ENCODE measurements around the gene ZSWIM7. TPM values are rescaled to one million over a fixed set of nuclear protein-coding genes. Genes with fewer than 3 reads are reported as not detected.

ZSWIM7 gene
- total RNA-seq, 2 experiments from 2014 or later, result 11.3 to 13.0 TPM

GRCh38 chr17:15951368-15952047, 48.0 kb downstream of the ZSWIM7 start:
- H3K4me1 ChIP-seq (ENCODE audit: insufficient read depth, low read length), result no peaks in the 10 kb centered on the region
- CTCF ChIA-PET, result no interaction called here
- ATAC-seq (ENCODE audit: poor library complexity) (no peak), DNase-seq (no peak)
- no peak overlapping the region for H3K4me3 ChIP-seq (ENCODE audit: low read length)
- peaks cover 3 to 6% of the 10 kb centered on the region in 2 experiments for H3K27me3 ChIP-seq (ENCODE audit: control insufficient read depth in 1 of 2, insufficient read depth in 2 of 2, low read length in 2 of 2)
- Mint-ChIP-seq H3K9me3 (no peaks in the 10 kb centered on the region), H3K36me3 (ENCODE audit: low read depth) (no peaks in the 10 kb centered on the region), H3K27ac (no peak overlapping the region), H3K4me1 (ENCODE audit: low read depth) (no peaks in the 10 kb centered on the region), H3K27me3 (peaks cover 10% of the 10 kb centered on the region), H3K4me3 (no peak overlapping the region)
- H3K36me3 ChIP-seq (ENCODE audit: insufficient read depth, low read length), result no peaks in the 10 kb centered on the region
- intact Hi-C loops (cut with DNase I, micrococcal nuclease), result no loop called here
- POLR2A ChIA-PET, result no interaction called here
- H3K9me3 ChIP-seq (ENCODE audit: control insufficient read depth in 1 of 2, insufficient read depth in 1 of 2, low read length in 2 of 2), result no peaks in the 10 kb centered on the region
- no peak overlapping the region for H3K27ac ChIP-seq (ENCODE audit: low read depth in 1 of 2, low read length in 2 of 2)
- TF ChIP-seq CTCF (IDR thresholded peaks at IDR 0.05), result no peak

DNA sequence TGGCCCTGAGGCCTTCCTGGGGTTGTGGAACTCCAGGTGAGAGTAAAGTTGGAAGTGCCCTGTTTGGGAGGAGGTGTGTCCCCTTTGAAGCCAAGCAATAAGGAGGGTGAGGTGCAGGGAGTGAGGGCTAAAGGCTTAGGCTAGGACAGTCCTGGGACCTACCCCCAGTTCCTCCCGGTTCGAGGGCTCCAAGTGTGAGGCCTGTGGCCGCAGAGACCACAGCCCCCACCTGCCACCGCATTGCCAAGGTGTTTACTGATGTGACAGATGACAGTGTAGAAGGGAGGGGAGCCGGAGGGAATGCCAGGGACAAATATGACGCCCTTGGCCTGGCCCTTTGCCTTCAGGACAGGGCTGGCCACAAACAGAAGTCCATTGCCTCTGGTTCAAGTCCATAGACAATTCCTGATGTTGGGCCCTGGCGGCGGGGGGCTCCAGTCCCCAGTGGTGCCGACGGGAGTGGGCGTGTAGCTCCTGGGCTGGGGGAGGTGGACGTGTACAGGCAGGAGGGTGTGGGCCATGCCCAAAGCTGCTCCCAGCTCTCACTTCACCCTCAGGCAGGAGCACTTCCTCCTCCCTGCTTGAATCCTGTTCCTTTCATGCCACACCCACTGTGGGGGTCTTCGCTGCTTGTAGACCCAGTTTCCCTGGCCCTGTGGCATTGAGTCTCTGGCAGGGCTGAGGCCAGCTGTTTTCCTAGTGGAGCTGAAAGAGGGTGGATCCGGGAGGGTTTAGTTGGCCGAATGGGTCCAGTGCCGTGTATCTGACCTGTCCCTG, 51.3 kb downstream of the ZSWIM7 start:
- H3K4me3 Mint-ChIP-seq, result no peak overlapping the region
- H3K36me3 Mint-ChIP-seq (ENCODE audit: low read depth), result no peaks in the 10 kb centered on the region
- no peak overlapping the region for H3K4me3 ChIP-seq (ENCODE audit: low read length)
- TF ChIP-seq CTCF (IDR thresholded peaks at IDR 0.05), result no peak
- H3K9me3 Mint-ChIP-seq, result no peaks in the 10 kb centered on the region
- peaks cover 17% of the 10 kb centered on the region for H3K4me1 ChIP-seq (ENCODE audit: insufficient read depth, low read length)
- intact Hi-C loops (cut with DNase I, micrococcal nuclease), result no loop called here
- ATAC-seq (ENCODE audit: poor library complexity), result no peak
- peaks cover 24% of the 10 kb centered on the region in 2 experiments for H3K27me3 ChIP-seq (ENCODE audit: control insufficient read depth in 1 of 2, insufficient read depth in 2 of 2, low read length in 2 of 2)
- H3K9me3 ChIP-seq (ENCODE audit: control insufficient read depth in 1 of 2, insufficient read depth in 1 of 2, low read length in 2 of 2), result peaks cover 0 to 9% of the 10 kb centered on the region in 2 experiments
- H3K27me3 Mint-ChIP-seq, result peaks cover 27% of the 10 kb centered on the region
- H3K27ac Mint-ChIP-seq, result no peak overlapping the region
- H3K27ac ChIP-seq (ENCODE audit: low read depth in 1 of 2, low read length in 2 of 2), result no peak overlapping the region
- peaks cover 8% of the 10 kb centered on the region for H3K4me1 Mint-ChIP-seq (ENCODE audit: low read depth)
- H3K36me3 ChIP-seq (ENCODE audit: insufficient read depth, low read length), result no peaks in the 10 kb centered on the region
- POLR2A ChIA-PET, result no interaction called here
- CTCF ChIA-PET, result interaction anchor here (0.6 kb wide), 1 partner anchor 51 kb away, joined by 3 read pairs; no protein-coding TSS in a partner anchor
- DNase-seq, result no peak

DNA sequence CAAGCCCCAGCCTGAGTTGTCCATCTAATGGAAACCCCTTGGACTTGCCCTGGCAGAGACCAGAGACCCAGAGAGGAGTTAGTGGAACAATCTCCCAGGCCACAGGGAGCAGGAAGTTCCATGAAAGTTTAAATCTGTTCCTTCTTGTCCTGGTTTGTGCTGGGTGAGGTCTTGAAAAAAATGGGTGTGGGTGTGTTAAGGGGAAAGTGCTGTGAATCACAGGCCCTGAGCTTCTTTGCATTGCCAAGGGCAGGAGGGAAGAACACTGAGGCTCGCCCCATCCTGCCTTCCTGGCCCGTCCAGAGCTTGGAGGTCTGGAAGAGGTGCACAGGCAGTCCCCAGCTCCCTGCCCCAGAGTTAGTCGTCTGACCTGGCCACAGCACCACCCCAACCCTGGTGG, 52.2 kb downstream of the ZSWIM7 start:
- no peaks in the 10 kb centered on the region for H3K36me3 ChIP-seq (ENCODE audit: insufficient read depth, low read length)
- TF ChIP-seq CTCF (IDR thresholded peaks at IDR 0.05), result no peak
- Mint-ChIP-seq H3K4me3 (no peak overlapping the region), H3K27ac (no peak overlapping the region), H3K9me3 (no peaks in the 10 kb centered on the region), H3K4me1 (ENCODE audit: low read depth) (peaks cover 8% of the 10 kb centered on the region), H3K36me3 (ENCODE audit: low read depth) (no peaks in the 10 kb centered on the region), H3K27me3 (peaks cover 35% of the 10 kb centered on the region)
- peaks cover 17% of the 10 kb centered on the region for H3K4me1 ChIP-seq (ENCODE audit: insufficient read depth, low read length)
- H3K4me3 ChIP-seq (ENCODE audit: low read length), result no peak overlapping the region
- H3K27me3 ChIP-seq (ENCODE audit: control insufficient read depth in 1 of 2, insufficient read depth in 2 of 2, low read length in 2 of 2), result peaks cover 25 to 26% of the 10 kb centered on the region in 2 experiments
- ChIA-PET CTCF (no interaction called here), POLR2A (interaction anchor here (0.6 kb wide), 1 partner anchor 10 kb away, joined by 3 read pairs; no protein-coding TSS in a partner anchor)
- no peak for ATAC-seq (ENCODE audit: poor library complexity)
- H3K9me3 ChIP-seq (ENCODE audit: control insufficient read depth in 1 of 2, insufficient read depth in 1 of 2, low read length in 2 of 2), result peaks cover 0 to 9% of the 10 kb centered on the region in 2 experiments
- H3K27ac ChIP-seq (ENCODE audit: low read depth in 1 of 2, low read length in 2 of 2), result no peak overlapping the region
- no peak for DNase-seq
- intact Hi-C loops (cut with DNase I, micrococcal nuclease), result no loop called here

Measured in CD4-positive, alpha-beta T cell (primary cell).